Measurements from ENCODE around the gene CCDC43.
A peak's percentile ranks its signal among the peaks of the same experiment; 100 is the strongest.
"Not testable (repeated sequence)": the region's sequence is repeated elsewhere in the genome, so short reads cannot be mapped to it uniquely, and the experiment has no call there.

CCDC43 gene

DNA sequence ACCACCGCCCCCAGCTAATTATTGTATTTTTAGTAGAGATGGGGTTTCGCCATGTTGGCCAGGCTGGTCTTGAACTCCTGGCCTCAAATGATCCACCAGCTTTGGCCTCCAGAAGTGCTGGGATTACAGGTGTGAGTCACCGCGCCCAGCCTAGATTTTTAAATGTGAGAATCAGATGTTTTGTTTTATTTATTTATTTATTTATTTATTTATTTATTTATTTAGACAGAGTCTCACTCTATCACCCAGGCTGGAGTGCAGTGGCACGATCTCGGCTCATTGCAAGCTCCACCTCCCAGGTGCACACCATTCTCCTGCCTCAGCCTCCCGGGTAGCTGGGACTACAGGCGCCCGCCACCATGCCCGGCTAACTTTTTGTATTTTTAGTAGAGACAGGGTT, 10.7 kb upstream of the CCDC43 start:
- H3K4me1 ChIP-seq (ENCODE audit: control insufficient read depth in 1 of 2, insufficient read depth in 2 of 2, low read length in 2 of 2); H3K27ac ChIP-seq (ENCODE audit: low read length); H3K9me3 ChIP-seq (ENCODE audit: control insufficient read depth in 1 of 2, low read length in 2 of 2); H3K4me3 ChIP-seq (ENCODE audit: low read depth in 1 of 2, low read length in 2 of 2); H3K36me3 ChIP-seq (ENCODE audit: control insufficient read depth in 1 of 2, insufficient read depth in 2 of 2, low read length in 2 of 2); H3K27me3 ChIP-seq (ENCODE audit: low read depth, low read length): not testable (repeated sequence)

DNA sequence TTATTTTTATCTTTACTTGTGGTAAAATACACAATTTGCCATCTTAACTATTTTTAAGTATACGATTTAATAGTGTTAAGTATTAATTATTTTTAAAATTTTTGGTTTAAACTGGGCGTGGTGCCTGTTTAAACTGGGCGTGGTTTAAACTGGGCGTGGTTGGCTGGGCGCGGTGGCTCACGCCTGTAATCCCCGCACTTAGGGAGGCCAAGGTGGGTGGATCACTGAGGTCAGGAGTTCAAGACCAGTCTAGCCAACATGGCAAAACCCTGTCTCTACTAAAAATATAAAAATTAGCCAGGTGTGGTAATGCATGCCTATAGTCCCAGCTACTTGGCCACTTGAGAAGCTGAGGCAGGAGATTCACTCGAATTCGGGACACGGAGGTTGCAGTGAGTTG, 4.0 kb upstream of the CCDC43 start:
- H3K36me3 ChIP-seq (ENCODE audit: control insufficient read depth in 1 of 2, insufficient read depth in 2 of 2, low read length in 2 of 2), result no peaks in the 10 kb centered on the region
- no peak overlapping the region for H3K4me3 ChIP-seq (ENCODE audit: low read depth in 1 of 2, low read length in 2 of 2)
- no peaks in the 10 kb centered on the region for H3K27me3 ChIP-seq (ENCODE audit: low read depth, low read length)
- H3K4me1 ChIP-seq (ENCODE audit: control insufficient read depth in 1 of 2, insufficient read depth in 2 of 2, low read length in 2 of 2), result peaks cover 6 to 12% of the 10 kb centered on the region in 2 donors
- H3K9me3 ChIP-seq (ENCODE audit: control insufficient read depth in 1 of 2, low read length in 2 of 2), result no peaks in the 10 kb centered on the region
- no peak overlapping the region for H3K27ac ChIP-seq (ENCODE audit: low read length)

DNA sequence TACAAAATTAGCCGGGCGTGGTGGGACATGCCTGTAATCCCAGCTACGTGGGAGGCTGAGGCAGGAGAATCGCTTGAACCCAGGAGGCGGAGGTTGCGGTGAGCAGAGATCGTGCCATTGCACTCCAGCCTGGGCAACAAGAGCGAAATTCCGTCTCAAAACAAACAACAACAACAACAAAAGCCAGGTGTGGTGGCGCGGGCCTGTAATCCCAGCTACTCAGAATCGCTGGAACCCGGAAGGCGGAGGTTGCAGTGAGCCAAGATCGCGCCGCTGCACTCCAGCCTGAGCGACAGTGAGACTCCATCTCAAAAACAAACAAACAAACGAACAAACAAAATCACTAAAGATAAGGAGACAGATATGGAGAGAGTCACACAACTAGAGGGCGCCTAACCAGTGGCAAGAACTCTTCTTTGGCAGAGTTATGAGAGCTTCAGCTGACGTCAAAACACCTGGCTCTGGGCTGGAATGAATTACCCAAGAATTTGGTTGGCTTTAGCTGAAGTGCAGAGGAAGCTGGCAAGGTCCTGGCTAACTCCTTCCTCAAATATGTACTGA, 1.2 kb upstream of the CCDC43 start:
- not testable (repeated sequence) for H3K36me3 ChIP-seq (ENCODE audit: control insufficient read depth in 1 of 2, insufficient read depth in 2 of 2, low read length in 2 of 2); H3K27ac ChIP-seq (ENCODE audit: low read length); H3K27me3 ChIP-seq (ENCODE audit: low read depth, low read length); H3K4me3 ChIP-seq (ENCODE audit: low read depth in 1 of 2, low read length in 2 of 2); H3K9me3 ChIP-seq (ENCODE audit: control insufficient read depth in 1 of 2, low read length in 2 of 2)
- peaks cover 8 to 24% of the 10 kb centered on the region in 2 donors for H3K4me1 ChIP-seq (ENCODE audit: control insufficient read depth in 1 of 2, insufficient read depth in 2 of 2, low read length in 2 of 2)

GRCh38 chr17:44688675-44689476, 700 bp downstream of the CCDC43 start:
- Histone ChIP-seq H3K9me3 (ENCODE audit: control insufficient read depth in 1 of 2, low read length in 2 of 2) (no peaks in the 10 kb centered on the region), H3K27me3 (ENCODE audit: low read depth, low read length) (no peaks in the 10 kb centered on the region), H3K4me3 (ENCODE audit: low read depth in 1 of 2, low read length in 2 of 2) (peak overlapping the region; percentile 88 to 97), H3K27ac (ENCODE audit: low read length) (peak overlapping the region; percentile 84), H3K4me1 (ENCODE audit: control insufficient read depth in 1 of 2, insufficient read depth in 2 of 2, low read length in 2 of 2) (peaks cover 8 to 24% of the 10 kb centered on the region in 2 donors), H3K36me3 (ENCODE audit: control insufficient read depth in 1 of 2, insufficient read depth in 2 of 2, low read length in 2 of 2) (peaks cover 1 to 2% of the 10 kb centered on the region in 2 donors)

DNA sequence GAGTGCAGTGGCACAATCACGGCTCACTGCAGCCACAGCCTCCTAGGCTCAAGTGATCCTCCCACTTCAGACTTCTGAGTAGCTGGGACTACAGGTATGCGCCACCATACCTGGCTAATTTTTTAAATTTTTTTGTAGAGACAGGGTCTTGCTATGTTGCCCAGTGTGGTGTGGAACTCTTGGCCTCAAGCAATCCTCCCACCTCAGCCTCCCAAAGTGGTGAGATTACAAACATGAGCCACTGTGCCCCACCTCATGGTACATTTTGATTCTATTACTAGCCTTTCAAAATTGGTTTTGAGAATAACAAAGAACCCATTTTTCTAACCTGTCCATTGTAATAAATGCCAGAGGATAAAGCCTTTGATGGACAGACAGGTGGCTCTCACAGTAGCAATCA, 1.4 kb downstream of the CCDC43 start:
- H3K9me3 ChIP-seq (ENCODE audit: control insufficient read depth in 1 of 2, low read length in 2 of 2), result no peaks in the 10 kb centered on the region
- H3K4me1 ChIP-seq (ENCODE audit: control insufficient read depth in 1 of 2, insufficient read depth in 2 of 2, low read length in 2 of 2), result peaks cover 8 to 24% of the 10 kb centered on the region in 2 donors
- H3K4me3 ChIP-seq (ENCODE audit: low read depth in 1 of 2, low read length in 2 of 2), result peak overlapping the region; percentile 88 to 97
- H3K27ac ChIP-seq (ENCODE audit: low read length), result no peak overlapping the region
- H3K36me3 ChIP-seq (ENCODE audit: control insufficient read depth in 1 of 2, insufficient read depth in 2 of 2, low read length in 2 of 2), result peaks cover 6% of the 10 kb centered on the region in 2 donors
- H3K27me3 ChIP-seq (ENCODE audit: low read depth, low read length), result no peaks in the 10 kb centered on the region

- Histone ChIP-seq H3K4me3 (ENCODE audit: low read depth in 1 of 2, low read length in 2 of 2) (no peak overlapping the region), H3K36me3 (ENCODE audit: control insufficient read depth in 1 of 2, insufficient read depth in 2 of 2, low read length in 2 of 2) (peaks cover 6 to 11% of the 10 kb centered on the region in 2 donors), H3K27ac (ENCODE audit: low read length) (no peak overlapping the region), H3K27me3 (ENCODE audit: low read depth, low read length) (no peaks in the 10 kb centered on the region), H3K4me1 (ENCODE audit: control insufficient read depth in 1 of 2, insufficient read depth in 2 of 2, low read length in 2 of 2) (peaks cover 8 to 24% of the 10 kb centered on the region in 2 donors), H3K9me3 (ENCODE audit: control insufficient read depth in 1 of 2, low read length in 2 of 2) (no peaks in the 10 kb centered on the region)
Observed at GRCh38 chr17:44687756-44688155, 1.8 kb downstream of the CCDC43 start.

DNA sequence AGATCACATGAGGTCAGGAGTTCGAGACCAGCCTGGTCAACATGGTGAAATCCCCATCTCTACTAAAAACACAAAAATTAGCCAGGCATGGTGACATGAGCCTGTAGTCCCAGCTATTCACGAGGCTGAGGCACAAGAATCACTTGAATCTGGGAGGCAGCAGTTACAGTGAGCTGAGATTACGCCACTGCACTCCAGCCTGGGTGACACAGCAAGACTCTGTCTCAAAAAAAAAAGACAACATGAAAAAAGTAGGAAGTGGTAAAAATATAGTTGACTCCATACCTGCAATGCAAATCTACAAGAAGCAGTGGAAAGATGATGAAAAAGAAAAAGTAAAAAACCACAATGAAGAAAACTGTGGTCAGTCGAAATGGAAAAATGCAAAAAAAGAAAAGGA, 6.3 kb downstream of the CCDC43 start:
- H3K36me3 ChIP-seq (ENCODE audit: control insufficient read depth in 1 of 2, insufficient read depth in 2 of 2, low read length in 2 of 2), result peaks cover 26 to 54% of the 10 kb centered on the region in 2 donors
- H3K27ac ChIP-seq (ENCODE audit: low read length); H3K27me3 ChIP-seq (ENCODE audit: low read depth, low read length); H3K4me1 ChIP-seq (ENCODE audit: control insufficient read depth in 1 of 2, insufficient read depth in 2 of 2, low read length in 2 of 2); H3K4me3 ChIP-seq (ENCODE audit: low read depth in 1 of 2, low read length in 2 of 2); H3K9me3 ChIP-seq (ENCODE audit: control insufficient read depth in 1 of 2, low read length in 2 of 2): not testable (repeated sequence)

DNA sequence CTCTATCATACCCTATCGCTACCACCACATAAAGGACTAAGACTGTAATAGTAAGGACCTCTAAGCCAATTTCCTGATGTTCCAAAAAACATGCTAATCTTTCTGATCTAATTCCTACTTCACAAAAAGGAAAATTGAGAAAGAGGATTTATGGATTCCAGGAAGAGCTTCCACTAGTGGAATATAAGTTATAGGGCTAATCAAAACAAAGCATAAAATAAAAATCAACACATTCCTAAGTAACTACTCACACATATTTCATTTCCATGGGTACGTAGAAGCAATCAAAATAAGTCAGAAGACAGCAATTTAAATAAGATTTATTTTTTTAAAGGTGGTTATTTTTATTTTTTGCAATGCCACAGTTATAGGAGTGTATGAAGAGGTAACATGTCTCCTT, 12.4 kb downstream of the CCDC43 start:
- Histone ChIP-seq H3K4me3 (ENCODE audit: low read depth in 1 of 2, low read length in 2 of 2) (no peak overlapping the region), H3K4me1 (ENCODE audit: control insufficient read depth in 1 of 2, insufficient read depth in 2 of 2, low read length in 2 of 2) (no peaks in the 10 kb centered on the region), H3K36me3 (ENCODE audit: control insufficient read depth in 1 of 2, insufficient read depth in 2 of 2, low read length in 2 of 2) (peaks cover 19 to 49% of the 10 kb centered on the region in 2 donors), H3K27me3 (ENCODE audit: low read depth, low read length) (no peaks in the 10 kb centered on the region), H3K27ac (ENCODE audit: low read length) (no peak overlapping the region), H3K9me3 (ENCODE audit: control insufficient read depth in 1 of 2, low read length in 2 of 2) (no peaks in the 10 kb centered on the region)

- H3K9me3 ChIP-seq (ENCODE audit: control insufficient read depth in 1 of 2, low read length in 2 of 2), result no peaks in the 10 kb centered on the region
- no peak overlapping the region for H3K27ac ChIP-seq (ENCODE audit: low read length)
Observed at GRCh38 chr17:44673893-44674292, 15.7 kb downstream of the CCDC43 start.

DNA sequence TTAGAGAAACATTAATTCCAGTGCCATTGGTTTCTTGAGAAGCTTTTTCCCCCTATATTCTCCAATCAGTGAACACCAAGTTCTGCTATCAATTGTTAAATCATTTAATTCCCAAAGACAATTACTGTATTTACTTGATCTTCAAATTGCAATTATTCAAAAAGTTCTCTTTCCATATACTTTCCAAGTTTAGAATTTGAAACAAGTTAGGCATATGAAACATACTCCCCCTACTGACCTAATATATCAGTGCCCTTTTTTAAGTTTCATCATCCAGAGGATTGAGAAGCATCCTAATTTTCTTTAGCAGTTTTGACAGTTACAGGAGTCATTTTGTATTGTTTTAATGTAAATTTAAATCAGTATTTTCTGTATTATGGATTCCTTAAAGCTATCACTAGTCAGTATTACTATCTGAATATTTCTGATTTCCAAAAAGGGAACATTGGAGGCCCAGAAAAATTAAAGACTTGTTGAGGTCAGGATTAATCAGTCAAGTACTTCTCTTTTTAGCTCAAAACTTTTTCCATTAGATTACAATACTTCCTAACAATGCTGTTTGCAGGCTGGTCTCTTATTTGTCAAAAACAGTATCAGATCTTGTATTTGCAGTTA, 17.0 kb downstream of the CCDC43 start:
- peaks cover 0 to 7% of the 10 kb centered on the region in 2 donors for H3K36me3 ChIP-seq (ENCODE audit: control insufficient read depth in 1 of 2, insufficient read depth in 2 of 2, low read length in 2 of 2)
- H3K4me3 ChIP-seq (ENCODE audit: low read depth in 1 of 2, low read length in 2 of 2), result no peak overlapping the region
- H3K9me3 ChIP-seq (ENCODE audit: control insufficient read depth in 1 of 2, low read length in 2 of 2), result no peaks in the 10 kb centered on the region
- H3K27me3 ChIP-seq (ENCODE audit: low read depth, low read length), result no peaks in the 10 kb centered on the region
- H3K4me1 ChIP-seq (ENCODE audit: control insufficient read depth in 1 of 2, insufficient read depth in 2 of 2, low read length in 2 of 2), result no peaks in the 10 kb centered on the region
- H3K27ac ChIP-seq (ENCODE audit: low read length), result no peak overlapping the region

More at GRCh38 chr17:44673893-44674292, 15.7 kb downstream of the CCDC43 start:
- H3K36me3 ChIP-seq (ENCODE audit: control insufficient read depth in 1 of 2, insufficient read depth in 2 of 2, low read length in 2 of 2), result peaks cover 4 to 16% of the 10 kb centered on the region in 2 donors
- no peaks in the 10 kb centered on the region for H3K27me3 ChIP-seq (ENCODE audit: low read depth, low read length)
- no peaks in the 10 kb centered on the region for H3K4me1 ChIP-seq (ENCODE audit: control insufficient read depth in 1 of 2, insufficient read depth in 2 of 2, low read length in 2 of 2)
- H3K4me3 ChIP-seq (ENCODE audit: low read depth in 1 of 2, low read length in 2 of 2), result no peak overlapping the region

- H3K36me3 ChIP-seq (ENCODE audit: control insufficient read depth in 1 of 2, insufficient read depth in 2 of 2, low read length in 2 of 2), result no peaks in the 10 kb centered on the region
- H3K27ac ChIP-seq (ENCODE audit: low read length), result no peak overlapping the region
Observed at GRCh38 chr17:44666006-44666405, 23.6 kb downstream of the CCDC43 start.

More at GRCh38 chr17:44666006-44666405, 23.6 kb downstream of the CCDC43 start:
- Histone ChIP-seq H3K4me1 (ENCODE audit: control insufficient read depth in 1 of 2, insufficient read depth in 2 of 2, low read length in 2 of 2) (no peaks in the 10 kb centered on the region), H3K27me3 (ENCODE audit: low read depth, low read length) (no peaks in the 10 kb centered on the region), H3K9me3 (ENCODE audit: control insufficient read depth in 1 of 2, low read length in 2 of 2) (no peaks in the 10 kb centered on the region), H3K4me3 (ENCODE audit: low read depth in 1 of 2, low read length in 2 of 2) (no peak overlapping the region)
